Kasumi-1 (cell line): Measurements from ENCODE around the gene CLNK.
A peak's percentile ranks its signal among the peaks of the same experiment; 100 is the strongest.

Source experiments
- DNase-seq, 2 experiments: peaks; one replicate each; lab custom pipeline; 2025; lab: John Stamatoyannopoulos, UW

The CLNK gene

GRCh38 chr4:10684631-10685030 lies at the start of gene CLNK:
Gene CLNK (minus strand): TSS chr4:10684768. CDS start chr4:10667869, 16,899 bp downstream.
- peak; percentile 78 to 81 for DNase-seq

GRCh38 chr4:10733481-10734062 lies 49.0 kb upstream of the CLNK start:
- no peak for DNase-seq

GRCh38 chr4:10732914-10733415 lies 48.4 kb upstream of the CLNK start:
- no peak for DNase-seq

- no peak for DNase-seq
Observed at GRCh38 chr4:10732235-10732913, 47.8 kb upstream of the CLNK start.

- no peak for DNase-seq
Observed at GRCh38 chr4:10731690-10732089, 47.1 kb upstream of the CLNK start.

GRCh38 chr4:10731162-10731561 lies 46.6 kb upstream of the CLNK start:
- no peak for DNase-seq

- DNase-seq, result no peak
Observed at GRCh38 chr4:10730590-10730989, 46.0 kb upstream of the CLNK start.

GRCh38 chr4:10730019-10730418 lies 45.5 kb upstream of the CLNK start:
- no peak for DNase-seq

- no peak for DNase-seq
Observed at GRCh38 chr4:10729366-10729765, 44.8 kb upstream of the CLNK start.

GRCh38 chr4:10728016-10728415 lies 43.4 kb upstream of the CLNK start:
- DNase-seq, result no peak

GRCh38 chr4:10727140-10727880 lies 42.7 kb upstream of the CLNK start:
- no peak for DNase-seq

GRCh38 chr4:10722957-10723356 lies 38.4 kb upstream of the CLNK start:
- no peak for DNase-seq

GRCh38 chr4:10721616-10722015 lies 37.0 kb upstream of the CLNK start:
- no peak for DNase-seq

- DNase-seq, result peak in 1 of 2 experiments; percentile 12
Observed at GRCh38 chr4:10716163-10716562, 31.6 kb upstream of the CLNK start.

- DNase-seq, result no peak
Observed at GRCh38 chr4:10715696-10716095, 31.1 kb upstream of the CLNK start.

GRCh38 chr4:10715135-10715534 lies 30.6 kb upstream of the CLNK start:
- no peak for DNase-seq

GRCh38 chr4:10713591-10713990 lies 29.0 kb upstream of the CLNK start:
- no peak for DNase-seq

- peak; percentile 16 to 35 for DNase-seq
Observed at GRCh38 chr4:10706236-10706635, 21.7 kb upstream of the CLNK start.

- DNase-seq, result peak; percentile 53 to 57
Observed at GRCh38 chr4:10704430-10704810, 19.9 kb upstream of the CLNK start.

GRCh38 chr4:10703766-10704429 lies 19.3 kb upstream of the CLNK start:
- DNase-seq, result peak; percentile 41 to 55

- DNase-seq, result no peak
Observed at GRCh38 chr4:10703156-10703555, 18.6 kb upstream of the CLNK start.

- no peak for DNase-seq
Observed at GRCh38 chr4:10701702-10702460, 17.3 kb upstream of the CLNK start.
